GM21423 (cell line): Measurements from ENCODE around the gene SRRM4.

Experiments
- ATAC-seq: cut with Tn5 transposase; IDR thresholded peaks from one replicate; pipeline ENCODE4 v1.9.1; 2021; ENCODE audit warnings: mild to moderate bottlenecking, moderate library complexity; ENCODE audit not compliant: unreplicated experiment

Gene SRRM4

GRCh38 chr12:119117936-119118335 is 136.6 kb downstream of the SRRM4 start:
- no peak for ATAC-seq

- ATAC-seq, result no peak
Measured at GRCh38 chr12:119118625-119119024, 137.3 kb downstream of the SRRM4 start.

GRCh38 chr12:119122047-119122446 is 140.7 kb downstream of the SRRM4 start:
- no peak for ATAC-seq

- no peak for ATAC-seq
Measured at GRCh38 chr12:119122751-119123150, 141.4 kb downstream of the SRRM4 start.

GRCh38 chr12:119128527-119128926 is 147.2 kb downstream of the SRRM4 start:
- ATAC-seq, result no peak

- no peak for ATAC-seq
Measured at GRCh38 chr12:119129827-119130434, 148.6 kb downstream of the SRRM4 start.

- ATAC-seq, result no peak
Measured at GRCh38 chr12:119130523-119130922, 149.2 kb downstream of the SRRM4 start.

GRCh38 chr12:119134284-119135072 is 153.1 kb downstream of the SRRM4 start:
- ATAC-seq, result no peak

- ATAC-seq, result no peak
Measured at GRCh38 chr12:119136811-119137410, 155.6 kb downstream of the SRRM4 start.

- ATAC-seq, result no peak
Measured at GRCh38 chr12:119139448-119139847, 158.1 kb downstream of the SRRM4 start.

- ATAC-seq, result no peak
Measured at GRCh38 chr12:119145367-119145766, 164.0 kb downstream of the SRRM4 start.

- ATAC-seq, result no peak
Measured at GRCh38 chr12:119147847-119148448, 166.6 kb downstream of the SRRM4 start.

- no peak for ATAC-seq
Measured at GRCh38 chr12:119149270-119149669, 167.9 kb downstream of the SRRM4 start.

GRCh38 chr12:119151445-119152026 is 170.2 kb downstream of the SRRM4 start:
- ATAC-seq, result no peak

- ATAC-seq, result no peak
Measured at GRCh38 chr12:119153477-119154434, 172.4 kb downstream of the SRRM4 start.

GRCh38 chr12:119154435-119154818 is 173.1 kb downstream of the SRRM4 start:
- ATAC-seq, result no peak

- ATAC-seq, result no peak
Measured at GRCh38 chr12:119156401-119157044, 175.2 kb downstream of the SRRM4 start.

GRCh38 chr12:119157528-119157927 is 176.2 kb downstream of the SRRM4 start:
- no peak for ATAC-seq

- ATAC-seq, result no peak
Measured at GRCh38 chr12:119157978-119158377, 176.6 kb downstream of the SRRM4 start.

- no peak for ATAC-seq
Measured at GRCh38 chr12:119158402-119158801, 177.1 kb downstream of the SRRM4 start.
